Measurements from ENCODE around the gene PBOV1. TPM values are rescaled to one million over a fixed set of nuclear protein-coding genes. Genes with fewer than 3 reads are reported as not detected.

Gene PBOV1
- total and polyA plus RNA-seq, 2 experiments from 2014 or later, result not detected

GRCh38 chr6:138187156-138187555 is 31.1 kb downstream of the PBOV1 start:
- no peaks in the 10 kb centered on the region for H3K9me3 ChIP-seq (ENCODE audit: low read depth)
- DNase-seq (ENCODE audit: low read depth in 1 of 2, low spot score in 1 of 2), result no peak

GRCh38 chr6:138184230-138184629 is 34.1 kb downstream of the PBOV1 start:
- no peaks in the 10 kb centered on the region for H3K27me3 ChIP-seq
- peaks cover 10% of the 10 kb centered on the region for H3K4me1 ChIP-seq (ENCODE audit: low read depth)
- no peak overlapping the region for H3K4me3 ChIP-seq
- no peaks in the 10 kb centered on the region for H3K36me3 ChIP-seq
- no peaks in the 10 kb centered on the region for H3K9me3 ChIP-seq (ENCODE audit: low read depth)
- TF ChIP-seq CTCF (IDR thresholded peaks at IDR 0.05; ENCODE audit: low read depth, low read length), result no peak
- DNase-seq (ENCODE audit: low read depth in 1 of 2, low spot score in 1 of 2), result no peak
- H3K27ac ChIP-seq, result no peak overlapping the region

More at GRCh38 chr6:138187156-138187555, 31.1 kb downstream of the PBOV1 start:
- TF ChIP-seq CTCF (IDR thresholded peaks at IDR 0.05; ENCODE audit: low read depth, low read length), result no peak
- Histone ChIP-seq H3K27ac (no peak overlapping the region), H3K36me3 (no peaks in the 10 kb centered on the region), H3K27me3 (no peaks in the 10 kb centered on the region), H3K4me3 (no peak overlapping the region), H3K4me1 (ENCODE audit: low read depth) (peaks cover 10% of the 10 kb centered on the region)

- Histone ChIP-seq H3K4me1 (ENCODE audit: low read depth) (peaks cover 5% of the 10 kb centered on the region), H3K27ac (no peak overlapping the region), H3K36me3 (no peaks in the 10 kb centered on the region), H3K9me3 (ENCODE audit: low read depth) (no peaks in the 10 kb centered on the region), H3K27me3 (no peaks in the 10 kb centered on the region), H3K4me3 (no peak overlapping the region)
- no peak for DNase-seq (ENCODE audit: low read depth in 1 of 2, low spot score in 1 of 2)
- TF ChIP-seq CTCF (IDR thresholded peaks at IDR 0.05; ENCODE audit: low read depth, low read length), result no peak
These were observed 34.5 kb downstream of the PBOV1 start for GRCh38 chr6:138183790-138184134.

- H3K4me3 ChIP-seq, result no peak overlapping the region
- H3K27me3 ChIP-seq, result no peaks in the 10 kb centered on the region
- peaks cover 1% of the 10 kb centered on the region for H3K4me1 ChIP-seq (ENCODE audit: low read depth)
- no peaks in the 10 kb centered on the region for H3K36me3 ChIP-seq
- H3K27ac ChIP-seq, result no peak overlapping the region
- TF ChIP-seq CTCF (IDR thresholded peaks at IDR 0.05; ENCODE audit: low read depth, low read length), result no peak
- DNase-seq (ENCODE audit: low read depth in 1 of 2, low spot score in 1 of 2), result no peak
- no peaks in the 10 kb centered on the region for H3K9me3 ChIP-seq (ENCODE audit: low read depth)
These were observed 35.1 kb downstream of the PBOV1 start for GRCh38 chr6:138182939-138183789.

GRCh38 chr6:138176652-138177232 is 41.5 kb downstream of the PBOV1 start:
- Histone ChIP-seq H3K27ac (no peak overlapping the region), H3K36me3 (no peaks in the 10 kb centered on the region), H3K27me3 (no peaks in the 10 kb centered on the region), H3K4me1 (ENCODE audit: low read depth) (no peaks in the 10 kb centered on the region), H3K4me3 (no peak overlapping the region), H3K9me3 (ENCODE audit: low read depth) (peaks cover 3% of the 10 kb centered on the region)
- no peak for DNase-seq (ENCODE audit: low read depth in 1 of 2, low spot score in 1 of 2)
- no peak for TF ChIP-seq CTCF (IDR thresholded peaks at IDR 0.05; ENCODE audit: low read depth, low read length)

Measured in cardiac muscle cell (in vitro differentiated cells and primary cell).